ENCODE data around the gene PSORS1C2.

The PSORS1C2 gene

DNA sequence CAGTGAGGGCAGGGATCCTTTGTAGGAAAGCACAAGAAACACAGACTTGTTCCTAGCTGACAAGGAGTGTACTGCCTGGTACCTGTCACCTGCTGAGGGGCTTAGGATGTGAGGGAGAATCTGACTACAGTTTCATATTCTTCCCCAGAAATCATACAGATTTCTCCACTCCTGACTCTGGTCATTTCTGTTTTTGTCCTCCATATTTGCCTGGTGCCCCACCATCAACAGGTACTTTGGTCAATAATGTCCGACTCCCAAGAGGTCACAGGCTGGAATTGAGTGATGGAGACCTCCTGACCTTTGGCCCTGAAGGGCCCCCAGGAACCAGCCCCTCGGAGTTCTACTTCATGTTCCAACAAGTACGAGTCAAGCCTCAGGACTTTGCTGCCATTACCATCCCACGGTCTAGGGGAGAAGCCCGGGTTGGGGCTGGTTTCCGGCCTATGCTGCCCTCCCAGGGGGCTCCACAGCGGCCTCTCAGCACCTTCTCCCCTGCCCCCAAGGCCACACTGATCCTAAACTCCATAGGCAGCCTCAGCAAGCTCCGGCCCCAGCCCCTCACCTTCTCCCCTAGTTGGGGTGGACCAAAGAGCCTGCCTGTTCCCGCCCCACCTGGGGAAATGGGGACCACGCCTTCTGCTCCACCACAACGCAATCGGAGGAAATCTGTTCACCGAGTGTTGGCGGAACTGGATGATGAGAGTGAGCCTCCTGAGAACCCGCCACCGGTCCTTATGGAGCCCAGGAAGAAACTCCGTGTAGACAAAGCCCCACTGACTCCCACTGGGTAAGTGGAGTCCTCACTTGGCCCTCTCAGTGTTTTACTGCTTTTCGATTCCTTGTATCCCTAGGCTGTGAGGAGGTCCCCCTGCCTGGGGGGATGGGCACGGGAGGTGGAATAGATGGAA, 22.6 kb upstream of the PSORS1C2 start:
- DNase-seq (ENCODE audit: extremely low spot score) = no peak
- ChIA-PET CTCF (interaction anchor here (1.1 to 3.3 kb wide), 3 partner anchors 21 to 35 kb away, joined by 3 to 15 read pairs (median 3); no protein-coding TSS in a partner anchor), POLR2A (no interaction called here)
- TF ChIP-seq CTCF (IDR thresholded peaks at IDR 0.05; ENCODE audit: control extremely low read depth, extremely low read depth, low read depth, missing control alignments) = no peak

- no peak for TF ChIP-seq CTCF (IDR thresholded peaks at IDR 0.05; ENCODE audit: control extremely low read depth, extremely low read depth, low read depth, missing control alignments)
- ChIA-PET POLR2A (interaction anchor here (1.0 kb wide), 1 partner anchor 36 kb away, joined by 3 read pairs; no protein-coding TSS in a partner anchor), CTCF (interaction anchor here (0.8 to 3.9 kb wide), 11 partner anchors 12 to 333 kb away, joined by 3 to 19 read pairs (median 5); no protein-coding TSS in a partner anchor)
- no peak for DNase-seq (ENCODE audit: extremely low spot score)
Observed at GRCh38 chr6:31158863-31159855, 20.3 kb upstream of the PSORS1C2 start.

- DNase-seq (ENCODE audit: extremely low spot score) = peak; percentile 100
- ChIA-PET POLR2A (interaction anchor here (1.0 kb wide), 1 partner anchor 37 kb away, joined by 3 read pairs; no protein-coding TSS in a partner anchor), CTCF (interaction anchor here (1.3 to 3.9 kb wide), 11 partner anchors 8 to 334 kb away, joined by 3 to 19 read pairs (median 5); no protein-coding TSS in a partner anchor)
- no peak for TF ChIP-seq CTCF (IDR thresholded peaks at IDR 0.05; ENCODE audit: control extremely low read depth, extremely low read depth, low read depth, missing control alignments)
Observed at GRCh38 chr6:31158140-31158862, 19.4 kb upstream of the PSORS1C2 start, which contains the start of gene TCF19. TSS of gene TCF19 (plus strand) at chr6:31158589. CDS start at chr6:31159470, 881 bp downstream.

GRCh38 chr6:31157513-31158139, 18.8 kb upstream of the PSORS1C2 start, which contains the start of gene CCHCR1:
TSS of gene CCHCR1 (minus strand) at chr6:31157802. CDS start at chr6:31157600, 202 bp downstream.
- ChIA-PET CTCF (interaction anchor here (1.0 to 3.9 kb wide), 9 partner anchors 8 to 335 kb away, joined by 3 to 19 read pairs (median 4); no protein-coding TSS in a partner anchor), POLR2A (interaction anchor here (1.0 kb wide), 1 partner anchor 38 kb away, joined by 3 read pairs; no protein-coding TSS in a partner anchor)
- no peak for DNase-seq (ENCODE audit: extremely low spot score)
- no peak for TF ChIP-seq CTCF (IDR thresholded peaks at IDR 0.05; ENCODE audit: control extremely low read depth, extremely low read depth, low read depth, missing control alignments)

DNA sequence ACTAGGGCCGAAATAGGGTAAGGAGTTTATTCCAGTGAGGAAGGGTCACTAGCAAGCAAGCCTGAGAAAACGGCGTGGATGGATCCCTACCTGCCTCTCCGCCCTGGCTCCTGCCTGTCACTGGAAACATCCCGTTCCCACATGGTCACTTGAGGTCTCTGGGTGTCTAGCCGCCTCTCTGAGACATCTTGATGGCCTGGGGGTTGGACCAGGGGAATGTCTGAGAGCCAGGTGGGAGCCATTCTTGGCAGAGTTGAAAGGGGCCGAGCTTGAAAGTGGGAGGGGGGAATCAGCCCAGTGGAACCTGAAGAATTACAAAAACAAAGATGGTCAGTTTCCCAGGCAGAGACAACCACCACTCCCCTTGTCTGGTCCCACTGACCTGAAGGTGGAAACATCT, 17.8 kb upstream of the PSORS1C2 start:
- POLR2A ChIA-PET = no interaction called here
- no peak for TF ChIP-seq CTCF (IDR thresholded peaks at IDR 0.05; ENCODE audit: control extremely low read depth, extremely low read depth, low read depth, missing control alignments)
- CTCF ChIA-PET = interaction anchor here (1.2 to 3.1 kb wide), 5 partner anchors 9 to 36 kb away, joined by 3 to 10 read pairs (median 4); no protein-coding TSS in a partner anchor
- no peak for DNase-seq (ENCODE audit: extremely low spot score)
